ENCODE data around the gene CELA2B. TPM values are rescaled to one million over a fixed set of nuclear protein-coding genes. Genes with fewer than 3 reads are reported as not detected.

Gene CELA2B
- total RNA-seq, 3 donors from 2014 or later, result not detected

DNA sequence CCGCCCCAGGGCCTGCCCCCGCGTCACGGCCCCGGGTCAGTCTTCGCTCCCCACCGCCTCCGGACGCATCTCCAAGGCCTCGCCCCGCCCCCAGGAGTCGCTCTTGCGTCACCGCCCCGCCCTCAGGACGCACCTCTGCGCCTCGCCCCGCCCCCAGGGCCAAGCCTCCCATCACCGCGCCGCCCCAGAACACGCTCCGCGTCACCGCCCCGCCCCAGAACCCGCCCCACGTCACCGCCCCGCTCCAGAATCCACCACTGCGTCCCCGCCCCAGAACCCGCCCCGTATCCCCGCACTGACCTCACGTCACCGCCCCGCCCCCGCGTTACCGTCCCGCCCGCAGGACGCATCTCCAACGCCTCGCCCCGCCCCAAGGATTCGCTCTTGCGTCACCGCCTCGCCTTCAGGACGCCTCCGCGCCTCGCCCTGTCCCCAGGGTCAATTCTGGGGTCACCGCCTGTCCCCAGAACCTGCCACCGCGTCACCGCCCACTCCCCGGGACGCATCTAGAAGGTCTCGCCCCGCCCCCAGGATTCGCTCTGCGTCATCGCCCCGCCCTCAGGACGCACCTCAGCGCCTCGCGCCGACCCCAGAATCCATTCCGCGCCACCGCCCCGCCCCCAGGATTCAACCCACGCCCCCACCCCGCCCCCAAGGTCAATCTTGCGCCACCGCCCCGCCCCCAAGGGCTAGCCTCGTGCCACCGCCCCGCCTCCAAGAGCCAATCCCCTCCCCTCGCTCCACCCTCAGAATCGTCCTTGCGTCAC is 48.6 kb downstream of the CELA2B start:
- TF ChIP-seq, protein P1, sequence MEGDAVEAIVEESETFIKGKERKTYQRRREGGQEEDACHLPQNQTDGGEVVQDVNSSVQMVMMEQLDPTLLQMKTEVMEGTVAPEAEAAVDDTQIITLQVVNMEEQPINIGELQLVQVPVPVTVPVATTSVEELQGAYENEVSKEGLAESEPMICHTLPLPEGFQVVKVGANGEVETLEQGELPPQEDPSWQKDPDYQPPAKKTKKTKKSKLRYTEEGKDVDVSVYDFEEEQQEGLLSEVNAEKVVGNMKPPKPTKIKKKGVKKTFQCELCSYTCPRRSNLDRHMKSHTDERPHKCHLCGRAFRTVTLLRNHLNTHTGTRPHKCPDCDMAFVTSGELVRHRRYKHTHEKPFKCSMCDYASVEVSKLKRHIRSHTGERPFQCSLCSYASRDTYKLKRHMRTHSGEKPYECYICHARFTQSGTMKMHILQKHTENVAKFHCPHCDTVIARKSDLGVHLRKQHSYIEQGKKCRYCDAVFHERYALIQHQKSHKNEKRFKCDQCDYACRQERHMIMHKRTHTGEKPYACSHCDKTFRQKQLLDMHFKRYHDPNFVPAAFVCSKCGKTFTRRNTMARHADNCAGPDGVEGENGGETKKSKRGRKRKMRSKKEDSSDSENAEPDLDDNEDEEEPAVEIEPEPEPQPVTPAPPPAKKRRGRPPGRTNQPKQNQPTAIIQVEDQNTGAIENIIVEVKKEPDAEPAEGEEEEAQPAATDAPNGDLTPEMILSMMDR (IDR thresholded peaks at IDR 0.05), result no peak
- H3K9me3 ChIP-seq, result no peaks in the 10 kb centered on the region
- H3K36me3 ChIP-seq (ENCODE audit: low read depth), result peaks cover 5% of the 10 kb centered on the region
- peak overlapping the region; percentile 19 for H3K4me3 ChIP-seq
- peak; percentile 72 for ATAC-seq
- intact Hi-C loops (cut with DNase I, micrococcal nuclease), result no loop called here
- DNase-seq, result peak; percentile 100
- H3K4me1 ChIP-seq (ENCODE audit: low read depth), result peaks cover 28% of the 10 kb centered on the region

DNA sequence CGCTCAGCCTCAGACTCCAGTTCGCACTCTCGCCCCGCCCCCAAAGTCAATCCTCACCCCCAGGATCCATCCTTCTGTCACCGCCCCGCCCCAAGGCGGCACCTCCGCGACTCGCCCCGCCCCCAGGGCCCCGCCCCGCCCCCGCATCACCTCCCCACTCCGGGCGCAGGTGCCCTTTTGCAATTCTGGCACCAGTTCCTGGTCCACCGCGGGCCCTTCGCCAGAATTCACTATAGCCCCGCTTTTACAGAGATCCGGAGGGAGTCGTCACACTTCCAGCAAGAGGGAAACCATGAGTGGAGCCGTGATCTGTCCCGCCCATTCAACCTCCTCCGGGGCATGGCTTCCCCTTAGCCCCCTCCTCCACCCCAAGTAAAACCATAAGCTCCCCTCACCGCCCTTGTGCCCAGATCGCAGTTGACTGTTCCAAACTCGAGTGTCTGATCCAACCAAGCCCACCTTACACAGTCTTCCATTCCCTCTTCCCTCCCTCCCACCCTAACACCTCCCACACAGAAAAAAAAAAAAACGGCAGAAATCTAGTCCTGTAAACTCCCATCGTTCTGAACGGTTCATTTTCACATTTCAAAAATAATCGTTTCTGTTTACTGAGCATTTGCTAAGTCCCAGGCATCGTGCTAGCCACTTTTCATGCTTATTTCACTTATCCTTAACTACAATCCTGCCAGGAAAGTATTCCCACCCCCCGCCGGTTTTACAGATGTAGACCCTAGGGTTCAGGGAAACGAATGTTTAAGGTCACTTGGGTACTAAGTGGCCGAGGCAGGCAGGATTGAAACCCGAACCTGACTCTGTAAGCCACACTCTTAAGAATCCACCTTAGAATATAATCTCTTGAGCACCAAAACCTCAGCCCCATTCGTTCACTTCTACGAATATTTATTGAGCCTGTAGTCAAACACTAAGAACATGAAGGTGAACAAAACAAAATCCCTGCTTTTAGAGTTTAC is 49.4 kb downstream of the CELA2B start:
- ATAC-seq (no peak), DNase-seq (peak in 2 of 3 donors; percentile 67 to 100)
- intact Hi-C loops (cut with DNase I, micrococcal nuclease), result no loop called here
- H3K36me3 ChIP-seq (ENCODE audit: low read depth), result peaks cover 5% of the 10 kb centered on the region
- H3K4me3 ChIP-seq, result peak overlapping the region; percentile 17
- no peaks in the 10 kb centered on the region for H3K9me3 ChIP-seq
- TF ChIP-seq, protein P1 (IDR thresholded peaks at IDR 0.05), result no peak
- peaks cover 28% of the 10 kb centered on the region for H3K4me1 ChIP-seq (ENCODE audit: low read depth)

DNA sequence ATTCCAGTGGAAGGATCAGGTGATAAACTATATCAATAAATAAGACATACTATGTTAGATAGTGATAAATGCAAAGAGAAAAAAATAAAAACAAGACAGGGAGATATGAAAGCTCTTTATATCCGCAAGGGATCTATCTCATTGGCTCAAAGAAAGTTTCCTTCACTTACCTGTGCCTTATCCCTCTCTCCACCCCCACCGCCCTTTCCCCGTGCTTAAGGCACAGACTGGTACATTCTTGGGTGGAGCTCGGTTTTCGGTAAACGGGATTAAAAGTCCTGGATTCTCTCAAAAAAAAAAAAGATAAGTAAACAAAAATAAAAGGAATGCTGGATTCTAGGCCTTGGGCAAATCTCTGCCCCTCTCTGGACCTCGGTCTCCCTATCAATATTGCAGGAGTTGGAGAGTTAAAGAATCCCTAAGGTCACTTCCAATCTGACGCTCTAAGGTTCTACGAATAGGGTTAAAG is 50.2 kb downstream of the CELA2B start:
- no peak for ATAC-seq
- TF ChIP-seq, protein P1 (IDR thresholded peaks at IDR 0.05), result no peak
- H3K4me1 ChIP-seq (ENCODE audit: low read depth), result peaks cover 28% of the 10 kb centered on the region
- intact Hi-C loops (cut with DNase I, micrococcal nuclease), result no loop called here
- no peaks in the 10 kb centered on the region for H3K9me3 ChIP-seq
- peak; percentile 59 to 69 (median 59) for DNase-seq
- H3K36me3 ChIP-seq (ENCODE audit: low read depth), result peaks cover 5% of the 10 kb centered on the region
- H3K4me3 ChIP-seq, result no peak overlapping the region

DNA sequence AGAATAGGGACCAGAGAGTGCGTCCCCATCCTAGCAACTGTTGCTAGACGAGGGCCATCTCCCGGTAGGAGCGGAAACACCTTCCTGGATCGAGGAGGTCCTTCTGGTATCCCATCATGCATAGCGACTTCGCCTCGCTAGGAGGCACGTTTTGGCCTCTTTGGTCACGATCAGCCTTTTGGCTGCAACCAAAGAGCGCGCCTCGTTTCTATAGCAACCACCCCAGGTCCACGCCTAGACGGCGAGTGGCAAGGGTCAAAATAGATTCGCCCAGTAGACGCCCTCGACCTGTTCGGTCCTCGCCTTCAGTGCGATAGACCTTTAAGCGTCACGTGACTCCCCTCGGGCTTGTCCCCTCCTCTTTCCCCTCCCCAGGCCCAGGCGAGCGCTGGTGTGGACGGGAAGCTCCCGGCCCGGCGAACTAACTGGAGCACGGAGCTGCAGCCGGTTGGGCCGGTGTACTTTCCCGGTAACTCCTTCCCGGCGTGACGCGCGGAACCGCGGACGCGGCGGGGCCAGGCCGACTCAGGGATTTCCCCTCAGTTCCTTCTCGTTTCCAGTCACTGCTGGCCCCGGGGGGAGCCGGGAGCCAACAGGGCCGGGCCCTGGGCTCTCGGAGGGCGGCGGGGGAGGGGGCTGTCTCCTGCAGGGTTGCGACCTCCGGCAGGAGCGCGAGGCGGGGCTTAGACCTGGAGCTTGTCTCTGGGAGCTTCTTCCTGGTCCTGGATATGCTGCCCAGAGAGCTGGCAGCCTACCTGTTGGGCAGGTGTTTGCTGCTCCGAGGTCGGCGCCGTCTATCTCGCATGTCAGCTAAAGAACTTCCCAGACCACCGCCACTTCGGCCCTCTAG is 50.8 kb downstream of the CELA2B start, which contains the start of gene DNAJC16:
Gene DNAJC16, plus strand, starts transcription at position 359 of the 850 bp plus-strand sequence. CDS start 2,258 bp downstream, outside the sequence.
- intact Hi-C loops (cut with DNase I, micrococcal nuclease), result no loop called here
- H3K4me1 ChIP-seq (ENCODE audit: low read depth), result peaks cover 28% of the 10 kb centered on the region
- peak; percentile 60 for ATAC-seq

More for the DNA sequence above, 50.8 kb downstream of the CELA2B start, which contains the start of gene DNAJC16:
- Histone ChIP-seq H3K4me3 (peak within 1 kb of the TSS; percentile 83), H3K9me3 (no peaks in the 10 kb centered on the region), H3K36me3 (ENCODE audit: low read depth) (peaks cover 5% of the 10 kb centered on the region)
- peak; percentile 98 to 99 (median 99) for DNase-seq
- TF ChIP-seq, protein P1 (IDR thresholded peaks at IDR 0.05), result peak; percentile 39
